H1 (cell line): ENCODE data around the gene DCLRE1A. TPM values are rescaled to one million over a fixed set of nuclear protein-coding genes. Genes with fewer than 3 reads are reported as not detected.

Experiments used
- CTCF ChIA-PET: fragments of 300-600 bp; sonication (Branson Sonifier 250); formaldehyde crosslinking; loops from one replicate; lab custom pipeline; 2021; ENCODE audit not compliant: partially characterized antibody; lab: Charles Lee
- POLR2A ChIA-PET: fragments of 300-600 bp; sonication (Branson Sonifier 250); formaldehyde crosslinking; loops from one replicate; lab custom pipeline; 2021; ENCODE audit warnings: inconsistent platforms; ENCODE audit not compliant: partially characterized antibody; lab: Charles Lee
- DNase-seq, 2 experiments: peaks; one replicate each; pipeline versions ENCODE4 v3.0.0 to v3.0.0-alpha.2; 2010 to 2022; ENCODE audit warnings: low spot score in 2 of 2, low read depth in 1 of 2, mixed read lengths in 1 of 2
- FAIRE-seq: peaks from 2 replicates; lab custom pipeline; 2011; peaks lifted over from hg19 to GRCh38; lab: Jason Lieb, UNC
- H2AFZ ChIP-seq: 2 replicates; pipeline ENCODE4 v1.8.1; 2012; ENCODE audit warnings: low read length, inconsistent platforms
- H2AK5ac ChIP-seq: 2 replicates; pipeline ENCODE4 v1.6.1; 2013; ENCODE audit warnings: low read depth, low read length
- H2BK120ac ChIP-seq: replicated peaks from 2 replicates; pipeline ENCODE3; 2013; ENCODE audit warnings: low read depth, low read length, inconsistent platforms
- H2BK12ac ChIP-seq: 2 replicates; pipeline ENCODE4 v1.6.1; 2013; ENCODE audit warnings: low read depth, low read length
- H2BK15ac ChIP-seq: 2 replicates; pipeline ENCODE4 v1.6.1; 2013; ENCODE audit warnings: low read length
- H2BK20ac ChIP-seq: 2 replicates; pipeline ENCODE4 v1.6.1; 2013; ENCODE audit warnings: low read length
- H2BK5ac ChIP-seq: 2 replicates; pipeline ENCODE4 v1.6.1; 2013; ENCODE audit warnings: low read depth, low read length
- H3K14ac ChIP-seq: 2 replicates; pipeline ENCODE4 v1.6.1; 2013; ENCODE audit warnings: inconsistent platforms; ENCODE audit not compliant: insufficient read length
- H3K18ac ChIP-seq: 2 replicates; pipeline ENCODE4 v1.6.1; 2013; ENCODE audit warnings: low read length; ENCODE audit errors: extremely low read depth
- H3K23ac ChIP-seq: 2 replicates; pipeline ENCODE4 v1.6.1; 2013; ENCODE audit warnings: inconsistent platforms; ENCODE audit not compliant: insufficient read length
- H3K23me2 ChIP-seq: 2 replicates; pipeline ENCODE4 v1.6.1; 2013; ENCODE audit warnings: low read depth, low read length
- H3K27ac ChIP-seq: 2 replicates; pipeline ENCODE4 v1.6.1; 2011; ENCODE audit warnings: low read depth, low read length, inconsistent platforms
- H3K27me3 ChIP-seq, 4 experiments: replicated peaks in 1 of 4; 1 replicate in 1 of 4; 2 replicates in 3 of 4; pipeline versions ENCODE4 v1.6.1 to v1.8.1; 2011 to 2013; ENCODE audit warnings: low read length in 3 of 4, mild to moderate bottlenecking in 3 of 4, inconsistent platforms in 2 of 4, mixed read lengths in 2 of 4, moderate library complexity in 1 of 4; ENCODE audit not compliant: control insufficient read depth in 3 of 4, insufficient read depth in 3 of 4; ENCODE audit errors: extremely low read depth in 1 of 4
- H3K36me3 ChIP-seq, 4 experiments: 2 replicates each; pipeline versions ENCODE4 v1.6.1 to v1.8.1; 2011 to 2013; ENCODE audit warnings: mild to moderate bottlenecking in 4 of 4, low read length in 3 of 4, moderate library complexity in 2 of 4, control low read depth in 1 of 4, inconsistent platforms in 1 of 4; ENCODE audit not compliant: insufficient read depth in 4 of 4, control insufficient read depth in 2 of 4
- H3K4ac ChIP-seq: replicated peaks from 2 replicates; pipeline ENCODE3; 2013; ENCODE audit warnings: low read length, low read depth, mixed read lengths, inconsistent platforms; ENCODE audit not compliant: insufficient read length
- H3K4me1 ChIP-seq, 4 experiments: replicated peaks in 1 of 4; 1 replicate in 1 of 4; 2 replicates in 3 of 4; pipeline versions ENCODE4 v1.6.1 to v1.8.1; 2011 to 2013; ENCODE audit warnings: low read length in 3 of 4, inconsistent platforms in 2 of 4, mixed read lengths in 1 of 4; ENCODE audit not compliant: insufficient read depth in 4 of 4, control insufficient read depth in 3 of 4
- H3K4me2 ChIP-seq, 2 experiments: 2 replicates each; pipeline versions ENCODE4 v1.6.1 to v1.8.1; 2011 to 2013; ENCODE audit warnings: low read depth in 2 of 2, low read length in 2 of 2, control low read depth in 1 of 2, inconsistent platforms in 1 of 2, mild to moderate bottlenecking in 1 of 2; ENCODE audit not compliant: insufficient read depth in 1 of 2
- H3K4me3 ChIP-seq, 4 experiments: fragments of 200-600, 300-600 bp in 1 of 4; sonication (generic), shearing (Covaris generic), sonication (Bioruptor Twin) in 1 of 4; 2 replicates each; pipeline versions ENCODE4 v1.5.1 to v1.8.1; 2011 to 2016; ENCODE audit warnings: low read length in 4 of 4, low read depth in 3 of 4, control low read depth in 2 of 4, inconsistent platforms in 2 of 4, mild to moderate bottlenecking in 2 of 4, mixed read lengths in 1 of 4, moderate library complexity in 1 of 4; ENCODE audit not compliant: insufficient read depth in 2 of 4; ENCODE audit errors: extremely low read depth in 1 of 4
- H3K56ac ChIP-seq: replicated peaks from 2 replicates; pipeline ENCODE3; 2013; ENCODE audit warnings: low read depth, mild to moderate bottlenecking, mixed read lengths, low read length, inconsistent platforms; ENCODE audit not compliant: insufficient read length
- H3K79me1 ChIP-seq: 2 replicates; pipeline ENCODE4 v1.6.1; 2013; ENCODE audit warnings: low read depth, low read length, control low read depth
- H3K79me2 ChIP-seq, 2 experiments: 2 replicates each; pipeline versions ENCODE4 v1.6.1 to v1.8.1; 2012 to 2013; ENCODE audit warnings: low read length in 2 of 2, mild to moderate bottlenecking in 2 of 2, inconsistent platforms in 1 of 2; ENCODE audit not compliant: insufficient read depth in 2 of 2, control insufficient read depth in 1 of 2
- H3K9ac ChIP-seq, 4 experiments: replicated peaks in 1 of 4; 1 replicate in 1 of 4; 2 replicates in 3 of 4; pipeline versions ENCODE4 v1.6.1 to v1.8.1; 2011 to 2013; ENCODE audit warnings: low read depth in 3 of 4, low read length in 3 of 4, control low read depth in 2 of 4, mild to moderate bottlenecking in 2 of 4, moderate library complexity in 2 of 4, inconsistent platforms in 1 of 4; ENCODE audit errors: extremely low read depth in 1 of 4
- H3K9me3 ChIP-seq, 2 experiments: 2 replicates each; pipeline versions ENCODE4 v1.6.1 to v1.8.1; 2012 to 2013; ENCODE audit warnings: mild to moderate bottlenecking in 2 of 2, moderate library complexity in 2 of 2, control low read depth in 1 of 2, inconsistent platforms in 1 of 2, low read depth in 1 of 2, low read length in 1 of 2, mixed read lengths in 1 of 2; ENCODE audit not compliant: insufficient read depth in 2 of 2
- H4K20me1 ChIP-seq, 2 experiments: replicated peaks in 1 of 2; 2 replicates each; pipeline versions ENCODE3 to v1.8.1; 2011 to 2013; ENCODE audit warnings: inconsistent platforms in 2 of 2, low read length in 2 of 2, mild to moderate bottlenecking in 1 of 2; ENCODE audit not compliant: insufficient read depth in 2 of 2, control insufficient read depth in 1 of 2
- H4K5ac ChIP-seq: 2 replicates; pipeline ENCODE4 v1.6.1; 2013; ENCODE audit warnings: low read length, low read depth, mixed read lengths, inconsistent platforms; ENCODE audit not compliant: insufficient read length
- H4K8ac ChIP-seq: 2 replicates; pipeline ENCODE4 v1.8.0; 2013; ENCODE audit warnings: mild to moderate bottlenecking, moderate library complexity, low read length, inconsistent platforms; ENCODE audit not compliant: insufficient read depth; ENCODE audit errors: extremely low read depth
- H4K91ac ChIP-seq: replicated peaks from 2 replicates; pipeline ENCODE3; 2013; ENCODE audit warnings: low read length, mixed read lengths, inconsistent platforms; ENCODE audit not compliant: insufficient read length
- JUN ChIP-seq: IDR thresholded peaks from 2 replicates; pipeline ENCODE4 v1.6.1; 2011; ENCODE audit warnings: low read depth, mild to moderate bottlenecking, improper control_type of control experiment, low read length
- POLR2A ChIP-seq, 2 experiments: IDR thresholded peaks; 1 replicate in 1 of 2; 2 replicates in 1 of 2; pipeline ENCODE4 v1.6.1; 2011; ENCODE audit warnings: low read depth in 2 of 2, low read length in 2 of 2, mild to moderate bottlenecking in 2 of 2; ENCODE audit errors: control extremely low read depth in 1 of 2
- RNF2 ChIP-seq: fragments of 200-900, 300-1000 bp; sonication (generic); IDR thresholded peaks from 2 replicates; pipeline ENCODE4 v1.7.1; 2016; ENCODE audit warnings: borderline replicate concordance, low read depth, mild to moderate bottlenecking, antibody characterized with exemption, low read length; ENCODE audit not compliant: poor library complexity, severe bottlenecking; ENCODE audit errors: missing control alignments
- SIN3A ChIP-seq, 2 experiments: IDR thresholded peaks in 1 of 2; conservative IDR thresholded peaks in 1 of 2; 2 replicates each; pipeline ENCODE4 v1.6.1; 2011 to 2012; ENCODE audit warnings: low read length in 2 of 2, improper control_type of control experiment in 1 of 2, low read depth in 1 of 2, mild to moderate bottlenecking in 1 of 2
- SP1 ChIP-seq: IDR thresholded peaks from 2 replicates; pipeline ENCODE4 v1.6.1; 2011; ENCODE audit warnings: low read depth, low read length
- WGBS, 2 experiments: shearing (Covaris generic) in 1 of 2; methylation state at CpG; one replicate each; pipeline versions ENCODE4 v1.1.6 to v1.1.7; 2013 to 2015; ENCODE audit warnings: low lambda C conversion rate in 2 of 2, mixed read lengths in 2 of 2, inconsistent platforms in 1 of 2, low coverage in 1 of 2, missing lambda C conversion rate in 1 of 2; ENCODE audit not compliant: insufficient replicate concordance in 2 of 2, insufficient coverage in 1 of 2, insufficient read length in 1 of 2; ENCODE audit errors: extremely low coverage in 1 of 2, missing lambda C conversion rate in 1 of 2; 5-methylcytosine and 5-hydroxymethylcytosine counted together
- polyA plus RNA-seq, 7 experiments: library from polyadenylated mRNA; depleted of rRNA in 3 of 7; stranded (reverse) in 5 of 7; unstranded in 2 of 7; fragments of >200 nt in 5 of 7; fragments of 200-250 nt in 2 of 7; gene quantifications; 1 replicate in 5 of 7; 2 replicates in 1 of 7; 4 replicates in 1 of 7; pipeline versions ENCODE4 v1.2.1 to v1.2.3, GENCODE V29; 2011 to 2013; ENCODE audit warnings: missing spikeins in 2 of 7, mixed read lengths in 2 of 7
- total RNA-seq: library from RNA; stranded (reverse); fragmentation: NEBNext Ultra II Directional; extraction: Animal tissue kit (Norgen Biotek cat#: 25700); gene quantifications from 2 replicates; pipeline ENCODE4 v1.2.1, GENCODE V29; 2021

The DCLRE1A gene
- total and polyA plus RNA-seq, 2 of the 8 experiments (the other 6 are each of a cell fraction or from before 2014, with no cell fraction given), result 8.1 to 10.1 TPM

- no peaks in the 10 kb centered on the region for H3K79me2 ChIP-seq
- H3K36me3 ChIP-seq, result no peaks in the 10 kb centered on the region
- H3K4me3 ChIP-seq, result no peak overlapping the region
- H4K5ac ChIP-seq, result no peak overlapping the region
- DNase-seq, result no peak
- no peaks in the 10 kb centered on the region for H3K23me2 ChIP-seq
- 97% methylated on average over 6 of the region's 7 CpGs; no CpG with 5 or more reads in 1 of the 2 experiments for WGBS, 2 experiments
- no peak overlapping the region for H3K14ac ChIP-seq
- no peak overlapping the region for H2BK5ac ChIP-seq
- H3K9ac ChIP-seq, result no peak overlapping the region
- POLR2A ChIA-PET, result no interaction called here
- no peak overlapping the region for H2BK12ac ChIP-seq
- no peak overlapping the region for H4K91ac ChIP-seq
- H2BK20ac ChIP-seq, result 0 out of 2 replicates have a peak overlapping the region, but pooled peaks have one; percentile 25
- no peak overlapping the region for H3K4ac ChIP-seq
- H4K8ac ChIP-seq, result no peak overlapping the region
- no peak overlapping the region for H3K4me2 ChIP-seq
- no peak overlapping the region for H3K18ac ChIP-seq
- H3K9me3 ChIP-seq, result no peaks in the 10 kb centered on the region
- CTCF ChIA-PET, result interaction anchor here (1.3 to 1.9 kb wide), 2 partner anchors 8 to 89 kb away, joined by 4 to 5 read pairs; no protein-coding TSS in a partner anchor
- no peak overlapping the region for H2BK15ac ChIP-seq
- H3K23ac ChIP-seq, result no peak overlapping the region
- TF ChIP-seq SIN3A (conservative IDR thresholded peaks at IDR 0.05 in 1 of 2, IDR thresholded peaks at IDR 0.05 in 1 of 2; ENCODE audit: low read depth in 1 of 2, low read length in 2 of 2), result no peak
- TF ChIP-seq JUN, result no peak
- TF ChIP-seq RNF2, result no peak
- TF ChIP-seq SP1, result no peak
- TF ChIP-seq POLR2A (IDR thresholded peaks at IDR 0.05; ENCODE audit: control extremely low read depth in 1 of 2, low read depth in 2 of 2, low read length in 2 of 2), result no peak
- TF ChIP-seq, all 59 proteins: peak for 0
- Histone ChIP-seq H3K4me1 (peaks cover 0 to 10% (median 2%) of the 10 kb centered on the region in 4 experiments; a peak in 5 of 7 replicates), H3K27me3 (no peaks in the 10 kb centered on the region), H2AK5ac (no peak overlapping the region), H3K56ac (no peak overlapping the region), H2BK120ac (peak overlapping the region; percentile 38), H4K20me1 (no peaks in the 10 kb centered on the region), H2AFZ (no peak overlapping the region), H3K79me1 (no peaks in the 10 kb centered on the region), H3K27ac (no peak overlapping the region)
- FAIRE-seq, result no peak
Observed at GRCh38 chr10:113822174-113822573, 31.7 kb downstream of the DCLRE1A start.
